CD4-positive, alpha-beta T cell treated with Interferon alpha-2 for 1 hour (primary cell): Measurements from ENCODE around the gene PPP1R13L.
"Not testable (repeated sequence)": the region's sequence is repeated elsewhere in the genome, so short reads cannot be mapped to it uniquely, and the experiment has no call there.

Experiments used
- DNase-seq, 2 donors: peaks; one replicate each; pipeline ENCODE4 v3.0.0-alpha.2; 2020 to 2022

The PPP1R13L gene, protein sequence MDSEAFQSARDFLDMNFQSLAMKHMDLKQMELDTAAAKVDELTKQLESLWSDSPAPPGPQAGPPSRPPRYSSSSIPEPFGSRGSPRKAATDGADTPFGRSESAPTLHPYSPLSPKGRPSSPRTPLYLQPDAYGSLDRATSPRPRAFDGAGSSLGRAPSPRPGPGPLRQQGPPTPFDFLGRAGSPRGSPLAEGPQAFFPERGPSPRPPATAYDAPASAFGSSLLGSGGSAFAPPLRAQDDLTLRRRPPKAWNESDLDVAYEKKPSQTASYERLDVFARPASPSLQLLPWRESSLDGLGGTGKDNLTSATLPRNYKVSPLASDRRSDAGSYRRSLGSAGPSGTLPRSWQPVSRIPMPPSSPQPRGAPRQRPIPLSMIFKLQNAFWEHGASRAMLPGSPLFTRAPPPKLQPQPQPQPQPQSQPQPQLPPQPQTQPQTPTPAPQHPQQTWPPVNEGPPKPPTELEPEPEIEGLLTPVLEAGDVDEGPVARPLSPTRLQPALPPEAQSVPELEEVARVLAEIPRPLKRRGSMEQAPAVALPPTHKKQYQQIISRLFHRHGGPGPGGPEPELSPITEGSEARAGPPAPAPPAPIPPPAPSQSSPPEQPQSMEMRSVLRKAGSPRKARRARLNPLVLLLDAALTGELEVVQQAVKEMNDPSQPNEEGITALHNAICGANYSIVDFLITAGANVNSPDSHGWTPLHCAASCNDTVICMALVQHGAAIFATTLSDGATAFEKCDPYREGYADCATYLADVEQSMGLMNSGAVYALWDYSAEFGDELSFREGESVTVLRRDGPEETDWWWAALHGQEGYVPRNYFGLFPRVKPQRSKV

DNA sequence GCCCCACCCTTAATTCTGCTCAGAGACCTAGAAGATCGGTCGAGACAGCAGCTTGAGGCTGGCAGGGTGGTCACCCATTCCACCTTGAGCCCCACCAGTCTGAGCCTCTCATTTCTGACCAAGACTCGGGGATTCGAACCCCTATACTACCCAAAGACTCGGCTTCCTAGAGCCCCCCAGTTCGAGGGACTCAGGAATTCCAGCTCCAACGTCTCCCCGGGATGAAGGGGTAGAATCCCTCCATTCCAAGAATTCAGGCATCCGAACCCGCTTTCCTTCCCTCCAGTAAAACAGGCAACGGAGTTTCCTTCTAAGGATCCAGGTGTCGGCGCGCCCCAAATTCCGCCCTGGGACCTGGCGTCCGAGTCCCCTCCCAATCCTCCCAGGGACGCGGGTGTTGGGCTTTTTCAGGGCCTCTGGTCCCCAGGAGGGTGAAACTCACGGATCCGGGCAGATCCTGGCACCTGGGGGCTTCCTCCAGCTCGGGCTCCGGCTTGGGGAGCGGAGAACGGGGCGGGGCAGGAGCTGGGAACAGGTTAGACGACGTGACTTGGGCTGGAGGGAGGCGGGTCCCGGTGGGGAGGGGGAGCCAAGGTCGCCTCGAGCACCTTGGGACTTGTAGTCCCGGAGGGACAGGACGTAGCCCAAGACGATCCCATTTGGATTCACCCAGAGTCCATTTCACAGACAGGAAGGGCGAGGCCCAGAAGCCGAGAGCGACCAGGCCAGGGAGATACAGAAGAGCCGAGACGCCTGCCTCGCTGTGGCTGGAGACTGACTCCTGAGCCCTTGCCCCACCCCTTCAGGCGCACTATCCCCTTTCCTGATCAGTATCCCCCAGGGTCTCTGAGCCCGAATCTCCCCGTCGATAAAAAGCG, at the start of gene PPP1R13L:
Gene PPP1R13L, minus strand, starts transcription at position 513 of the 878 bp plus-strand sequence. CDS start 6,751 bp downstream, outside the sequence.
- DNase-seq = peak; percentile 42 to 58

DNA sequence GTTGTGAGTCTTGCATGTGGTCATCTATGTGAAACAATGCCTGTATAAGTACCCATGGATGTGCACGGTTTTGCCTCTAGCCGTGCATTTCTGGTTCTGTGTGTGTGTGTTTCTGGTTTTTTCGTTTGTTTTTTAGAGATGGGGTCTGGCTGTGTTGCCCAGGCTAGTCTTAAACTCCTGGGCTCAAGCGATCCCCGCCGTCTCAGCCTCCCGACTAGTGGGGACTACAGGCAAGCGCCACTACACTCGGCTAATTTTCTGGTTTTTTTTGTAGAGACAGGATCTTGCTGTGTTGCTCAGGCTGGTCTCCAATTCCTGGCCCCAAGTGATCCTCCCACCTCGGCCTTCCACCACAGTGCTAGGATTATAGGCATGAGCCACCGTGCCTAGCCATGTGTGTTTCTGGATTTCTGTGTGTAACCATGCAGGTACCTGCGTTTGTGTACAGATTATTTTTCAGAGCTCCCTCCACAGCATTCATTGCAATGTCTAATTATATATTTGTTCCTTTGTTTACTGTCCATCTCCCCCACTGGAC, 47.0 kb upstream of the PPP1R13L start:
- DNase-seq = no peak

DNA sequence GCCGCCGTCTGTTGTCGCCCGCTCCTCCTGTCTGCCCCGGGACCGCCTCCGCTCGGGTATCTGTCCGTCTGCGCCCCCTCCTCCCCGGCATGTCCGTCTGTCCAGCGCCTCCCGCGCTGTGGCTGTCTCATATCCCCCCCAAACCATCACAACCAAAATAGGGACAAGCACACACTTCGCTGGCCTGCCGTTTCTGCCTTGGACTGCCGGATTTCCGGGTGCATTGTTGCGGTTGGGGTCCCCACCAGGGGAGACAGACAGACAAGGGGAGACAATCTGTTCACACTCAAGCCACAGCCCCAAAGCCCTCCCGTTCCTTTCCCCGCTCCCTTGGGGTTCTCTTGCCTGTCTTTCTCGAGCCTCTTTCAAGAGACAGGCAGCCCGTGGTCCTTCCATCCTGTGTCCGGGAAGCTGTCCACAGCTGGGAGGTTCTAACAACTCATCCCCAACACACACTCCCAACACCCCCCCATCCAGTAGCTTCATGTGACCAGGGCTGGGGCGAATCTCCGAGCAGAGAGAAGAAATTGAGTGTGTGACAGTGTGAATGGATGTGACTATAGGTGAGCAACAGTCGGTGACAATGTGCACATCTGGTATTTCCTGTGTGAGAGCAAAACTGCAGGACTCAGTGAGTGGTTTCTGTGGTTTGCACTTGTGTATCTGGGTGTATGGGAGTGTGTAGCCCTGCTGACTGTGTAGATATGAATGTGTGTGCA, 46.4 kb upstream of the PPP1R13L start:
- peak; percentile 76 to 86 for DNase-seq

DNA sequence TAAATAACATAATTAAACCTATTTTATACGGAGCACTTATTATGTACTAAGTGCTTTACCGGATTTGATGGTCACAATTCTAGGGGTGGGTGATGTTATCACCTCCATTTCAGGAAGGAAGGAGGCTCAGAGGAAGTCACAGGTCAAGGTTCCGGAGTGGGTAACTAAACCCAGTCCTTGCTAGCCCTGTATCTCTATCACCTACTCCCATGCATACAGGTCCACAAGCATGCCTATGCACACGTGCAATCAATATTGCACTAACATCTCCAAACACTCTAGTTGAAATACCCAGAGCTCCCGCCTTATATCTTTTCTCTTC, 45.1 kb upstream of the PPP1R13L start:
- peak; percentile 62 to 82 for DNase-seq

DNA sequence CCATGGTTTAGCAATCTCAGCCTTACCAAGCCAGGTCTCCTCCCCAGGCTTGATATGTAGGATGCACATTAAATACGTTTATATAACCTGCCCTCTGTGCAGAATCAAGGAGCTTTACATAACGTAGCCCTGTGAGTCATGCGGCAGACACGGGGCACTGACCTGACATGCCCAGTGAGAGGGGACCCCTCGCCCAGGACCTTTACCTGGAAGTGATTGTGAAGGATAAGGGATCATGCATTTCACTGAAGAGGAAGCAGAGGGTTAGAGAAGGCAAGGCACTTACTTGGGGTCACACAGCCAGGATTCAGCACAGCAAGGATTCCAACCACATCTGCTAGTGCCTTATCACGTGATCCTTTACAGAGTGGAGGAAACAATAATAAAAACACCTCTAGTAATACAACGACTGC, 44.0 kb upstream of the PPP1R13L start:
- DNase-seq = no peak

DNA sequence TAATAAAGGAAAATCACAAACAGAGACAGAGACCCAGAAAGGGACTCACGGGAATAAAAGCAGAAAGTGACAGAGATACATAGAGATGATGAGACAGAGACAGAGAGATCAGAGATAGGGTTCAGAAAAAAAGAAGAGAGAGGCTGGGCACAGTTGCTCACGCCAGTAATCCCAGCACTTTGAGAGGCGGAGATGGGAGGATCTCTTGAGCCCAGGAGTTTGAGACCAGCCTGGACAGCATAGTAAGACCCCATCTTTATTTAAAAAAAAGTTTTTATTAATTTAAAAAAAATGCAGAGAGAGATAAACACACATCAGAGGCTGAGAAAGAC, 43.5 kb upstream of the PPP1R13L start:
- no peak for DNase-seq

DNA sequence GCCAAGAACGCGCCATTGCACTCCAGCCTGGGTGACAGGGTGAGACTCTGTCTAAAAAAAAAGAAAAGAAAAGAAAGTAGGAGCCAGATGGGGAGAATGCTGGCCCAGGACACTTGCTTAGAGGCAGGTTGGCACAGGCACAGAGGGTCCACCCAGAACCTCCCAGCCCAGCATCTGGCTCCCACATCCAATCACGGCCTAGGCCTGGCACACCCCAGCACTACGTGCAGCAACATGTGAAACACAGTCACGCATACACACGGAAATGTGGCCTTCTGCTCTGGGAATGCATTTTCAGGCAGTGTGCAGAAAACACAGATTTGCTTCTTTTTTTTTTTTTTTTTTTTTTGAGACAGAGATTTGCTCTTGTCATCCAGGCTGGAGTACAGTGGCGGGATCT, 42.1 kb upstream of the PPP1R13L start:
- DNase-seq = no peak

DNA sequence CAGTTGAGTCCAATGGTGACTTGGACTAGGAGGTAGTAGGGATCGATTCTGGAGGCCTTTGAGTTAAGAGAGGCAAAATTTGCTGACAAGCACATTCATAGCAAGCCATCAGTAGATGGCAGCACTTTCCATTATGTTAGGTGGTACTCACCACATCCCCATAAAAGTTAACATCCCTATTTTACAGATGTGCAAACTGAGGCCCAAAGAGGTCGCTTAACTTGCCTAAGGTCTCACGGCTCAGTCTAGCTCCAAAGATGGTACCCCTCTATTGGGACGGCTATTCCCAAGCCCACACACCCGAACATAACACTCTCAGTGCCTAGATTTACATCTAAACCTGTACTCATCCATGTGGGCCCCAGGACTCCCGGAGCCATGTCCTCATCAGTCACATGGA, 41.4 kb upstream of the PPP1R13L start:
- DNase-seq = peak in 1 of 2 donors; percentile 60

DNA sequence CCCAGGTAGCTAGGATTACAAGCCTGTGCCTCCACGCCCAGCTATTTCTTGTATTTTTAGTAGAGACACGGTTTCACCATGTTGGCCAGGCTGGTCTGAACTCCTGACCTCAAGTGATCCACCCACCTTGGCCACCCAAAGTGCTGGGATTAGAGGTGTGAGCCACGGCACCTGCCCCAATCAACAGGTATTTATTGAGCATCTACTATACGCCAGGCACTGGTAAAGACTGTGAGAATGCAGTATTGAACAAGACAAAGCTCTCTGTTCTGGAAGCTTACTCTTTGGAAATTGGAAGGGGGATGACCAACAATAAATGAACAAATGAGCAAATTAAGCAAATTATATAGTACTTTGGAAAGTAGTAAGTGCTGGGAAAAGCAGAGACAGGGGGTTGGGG, 40.3 kb upstream of the PPP1R13L start:
- no peak for DNase-seq

DNA sequence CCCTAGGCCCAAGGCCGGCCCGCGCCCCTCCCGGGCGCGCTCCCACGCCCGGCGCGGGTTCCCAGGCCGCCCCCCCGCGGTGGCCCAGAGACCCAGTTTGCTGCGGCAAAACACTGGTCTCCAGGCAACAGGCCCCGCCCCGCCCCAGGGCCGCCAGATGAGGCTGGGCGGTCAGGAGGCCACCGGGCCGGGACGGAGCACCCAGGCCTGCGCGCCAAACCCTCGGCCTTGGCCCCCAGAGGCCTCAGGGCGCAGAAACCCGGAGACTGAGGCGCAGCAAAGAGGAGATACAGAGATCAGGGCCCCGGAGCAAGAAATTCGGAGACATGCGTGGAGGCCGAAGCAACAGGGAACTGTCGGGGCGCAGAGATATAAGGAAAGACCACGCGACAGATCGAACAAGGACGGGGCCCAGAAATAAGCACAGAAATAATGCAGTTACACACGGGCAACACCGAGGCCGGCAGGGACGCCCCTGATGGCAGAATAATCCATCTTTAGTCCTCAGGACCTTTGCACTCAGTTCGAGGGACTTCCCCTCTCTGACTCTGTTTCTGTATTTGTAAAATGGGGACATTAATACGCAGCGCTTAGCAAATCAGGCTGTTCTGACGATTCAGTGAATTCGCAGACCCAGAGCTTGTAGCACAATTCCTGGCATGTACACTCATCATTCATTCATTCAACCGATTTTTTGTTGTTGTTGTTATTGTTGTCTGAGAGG, 39.6 kb upstream of the PPP1R13L start:
- DNase-seq = peak; percentile 91

DNA sequence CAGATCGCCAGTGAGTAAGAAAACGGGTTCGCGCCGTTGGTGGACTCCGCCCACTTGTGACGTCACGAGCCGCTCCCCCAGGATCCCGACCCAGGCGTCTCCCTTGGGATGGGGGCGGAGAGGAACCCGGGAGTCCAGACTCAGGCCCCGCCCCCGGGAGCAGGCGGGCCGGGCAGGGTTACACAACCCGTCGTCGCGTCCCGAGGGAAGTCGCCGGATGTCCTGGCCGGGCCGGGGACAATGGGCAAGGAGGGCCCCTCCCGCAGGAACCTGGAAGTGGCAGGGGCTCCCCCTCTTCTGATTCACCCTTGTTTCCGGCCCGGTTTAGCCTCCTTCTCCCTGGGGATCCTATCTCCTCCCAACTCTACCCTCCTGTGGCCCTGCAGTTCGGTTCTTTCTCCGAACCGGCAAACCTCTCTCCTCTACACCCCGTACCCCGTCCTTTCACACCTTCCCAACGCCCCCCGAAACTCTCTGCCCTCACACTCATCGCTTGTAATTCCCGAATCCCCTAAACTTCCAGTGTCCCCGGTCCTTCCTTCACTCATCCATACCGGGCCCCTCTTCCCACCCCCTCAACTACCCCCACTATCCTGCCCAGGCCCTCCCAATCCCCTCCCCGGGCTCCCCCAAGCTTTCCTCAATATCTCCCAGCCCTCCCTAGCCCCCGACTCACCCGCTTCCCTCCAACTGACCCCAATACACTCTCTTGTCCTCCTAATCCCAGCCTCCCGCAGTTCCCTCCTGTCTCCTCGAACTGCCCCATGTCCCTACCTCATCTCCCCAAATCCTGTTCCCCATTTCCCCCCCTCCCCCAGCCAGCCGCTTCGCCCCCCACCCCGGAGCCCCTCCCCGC, 38.8 kb upstream of the PPP1R13L start:
- peak; percentile 71 to 77 for DNase-seq

DNA sequence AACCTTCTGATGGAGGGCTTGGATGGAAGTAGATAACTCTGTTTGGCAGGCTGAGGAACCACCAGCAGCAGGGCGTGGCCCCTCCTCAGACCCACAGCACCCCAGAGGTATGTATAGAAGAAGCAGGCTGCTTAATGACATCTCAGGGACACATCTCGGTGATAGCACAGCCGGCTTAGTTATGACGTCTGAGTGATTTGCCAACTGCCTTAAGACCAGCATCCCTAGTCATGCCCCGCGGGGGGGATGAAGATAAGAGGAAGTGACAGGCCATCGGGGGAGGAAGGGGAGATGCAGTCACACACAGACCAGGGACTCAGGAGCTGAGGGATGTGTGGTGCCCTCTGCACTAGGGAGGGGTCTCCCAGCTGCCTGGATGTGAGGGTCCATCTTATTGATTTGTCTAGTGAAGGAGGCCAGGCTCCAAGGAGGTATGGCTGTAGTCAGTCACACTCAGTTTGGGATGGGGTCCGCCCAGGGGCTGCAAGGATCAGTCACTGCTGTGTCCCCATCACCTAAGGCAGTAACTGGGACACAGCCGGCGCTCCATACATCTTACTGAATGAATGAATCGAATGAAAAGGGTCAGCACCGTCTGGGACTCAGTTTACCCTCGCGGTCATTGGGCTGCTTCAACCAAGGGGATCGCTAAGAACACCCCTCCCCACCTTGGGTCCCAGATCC, 38.1 kb upstream of the PPP1R13L start:
- DNase-seq = peak; percentile 70 to 88

DNA sequence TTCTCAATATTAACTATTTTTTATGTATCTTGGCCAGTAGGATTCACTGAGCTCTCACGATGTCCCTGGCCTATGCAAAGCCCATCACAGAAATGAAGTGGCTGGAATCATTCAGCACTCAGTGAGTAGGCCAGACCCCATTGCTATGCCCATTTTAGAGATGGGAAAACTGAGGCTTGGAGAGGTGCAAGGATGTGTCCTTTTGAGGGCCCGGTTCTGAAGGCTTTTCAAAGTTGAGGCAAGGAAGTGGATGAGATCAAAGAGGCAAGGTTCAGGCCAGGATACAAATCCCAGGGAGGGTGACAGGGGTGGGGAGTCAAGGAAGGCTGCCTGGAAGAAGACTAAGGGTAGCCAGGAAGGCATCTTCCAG, 37.5 kb upstream of the PPP1R13L start:
- DNase-seq = no peak

DNA sequence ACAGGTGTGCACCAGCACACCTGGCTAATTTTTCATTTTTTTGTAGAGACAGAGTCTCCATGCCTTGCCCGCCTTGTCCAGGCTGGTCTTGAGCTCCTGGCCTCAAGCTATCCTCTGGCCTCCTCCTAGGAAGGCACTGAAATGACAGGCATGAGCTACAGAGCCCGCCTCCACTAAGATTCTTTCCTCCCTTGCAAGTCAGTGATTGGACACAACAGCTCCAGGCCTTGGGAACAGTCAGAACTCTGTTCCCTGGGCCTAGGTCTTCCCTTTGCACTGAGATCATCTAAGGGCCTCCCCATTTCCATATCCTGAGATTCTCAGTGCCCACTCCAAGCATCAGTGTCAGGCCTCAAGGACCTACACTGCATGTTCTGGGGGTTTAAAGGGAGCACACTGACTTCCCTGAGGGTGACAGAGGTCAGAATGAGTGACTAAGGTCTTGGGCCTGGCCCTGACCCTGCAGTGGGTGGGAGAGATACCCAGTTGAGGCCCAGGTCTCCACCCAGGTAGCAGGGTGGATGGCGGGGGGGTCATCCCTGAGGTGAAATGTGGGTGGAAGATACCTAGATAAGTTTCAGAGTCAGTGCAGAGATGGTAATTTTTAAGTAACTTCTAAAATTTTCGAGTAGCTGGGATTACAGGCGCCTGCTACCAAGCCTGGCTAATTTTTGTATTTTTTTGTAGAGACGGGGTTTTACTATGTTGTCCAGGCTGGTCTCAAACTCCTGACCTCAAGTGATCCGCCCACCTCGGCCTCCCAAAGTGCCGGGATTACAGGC, 36.2 kb upstream of the PPP1R13L start:
- no peak for DNase-seq

DNA sequence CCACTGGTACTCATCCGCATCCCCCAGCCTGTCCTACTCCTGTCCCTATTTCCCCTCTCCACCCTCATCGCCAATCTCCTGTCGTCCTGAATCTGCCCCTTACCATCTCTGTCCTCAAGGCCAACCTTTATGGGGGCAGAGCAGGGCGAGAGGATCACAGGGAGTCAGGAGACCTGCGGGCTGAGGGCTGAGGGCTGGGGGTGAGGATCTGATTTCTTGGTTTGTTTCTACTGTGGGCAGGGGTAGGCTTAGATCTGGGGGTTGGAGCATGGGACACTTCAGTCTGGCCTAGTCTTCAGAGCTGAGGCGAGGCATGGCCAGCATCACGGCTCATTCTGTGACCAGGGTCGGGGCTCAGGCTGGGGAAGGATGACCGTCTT, 35.4 kb upstream of the PPP1R13L start:
- DNase-seq = no peak

DNA sequence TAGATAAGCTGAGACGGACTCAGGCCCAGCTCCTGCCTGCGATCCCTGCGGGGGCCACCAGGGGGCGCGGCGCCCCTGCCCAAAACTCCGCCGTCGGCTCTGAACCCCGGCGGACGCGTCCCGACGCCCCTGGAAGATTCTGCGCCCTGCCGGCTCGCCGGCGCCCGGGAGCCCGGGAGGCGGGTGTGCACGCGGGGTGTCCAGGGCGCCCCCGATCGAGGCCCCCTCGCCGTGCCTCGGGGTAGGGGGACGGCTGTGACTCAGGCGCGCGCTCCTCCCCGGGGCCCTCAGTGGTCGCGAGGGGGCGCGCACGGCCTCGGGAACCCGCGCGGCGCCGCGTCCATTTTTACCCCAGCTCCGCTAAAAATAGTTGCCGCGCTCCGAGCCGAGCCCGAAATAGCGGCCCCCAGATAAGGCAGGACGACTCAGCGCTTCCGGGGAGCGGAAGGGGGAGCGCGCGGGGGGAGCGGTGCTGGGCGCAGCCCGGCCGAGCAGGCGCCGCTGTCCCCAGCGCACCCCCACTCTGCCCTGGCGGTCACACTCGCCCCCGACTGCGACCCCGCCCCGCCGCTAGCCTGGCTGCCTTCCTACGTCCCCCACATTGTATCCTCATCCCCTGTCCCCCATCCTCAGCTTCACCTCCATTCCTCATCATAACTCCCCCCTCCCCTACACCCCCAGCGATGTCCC, 34.8 kb upstream of the PPP1R13L start:
- DNase-seq = peak; percentile 87 to 91

DNA sequence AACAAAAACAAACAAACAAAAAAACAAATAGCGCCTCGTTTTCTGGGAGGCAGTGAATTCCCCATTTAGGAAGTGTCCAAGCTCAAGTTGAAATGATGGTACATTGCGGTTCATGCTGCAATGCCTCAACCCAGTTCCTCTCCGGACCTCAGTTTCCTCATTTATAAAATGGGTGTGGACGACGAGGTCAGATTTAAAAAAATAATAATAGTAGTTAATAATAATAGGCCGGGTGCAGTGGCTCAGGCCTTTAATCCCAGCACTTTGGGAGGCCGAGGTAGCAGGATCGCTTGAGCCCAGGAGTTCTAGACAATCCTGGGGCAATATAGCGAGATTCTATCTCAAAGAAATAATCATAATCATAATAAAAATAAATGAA, 34.3 kb upstream of the PPP1R13L start:
- no peak for DNase-seq

DNA sequence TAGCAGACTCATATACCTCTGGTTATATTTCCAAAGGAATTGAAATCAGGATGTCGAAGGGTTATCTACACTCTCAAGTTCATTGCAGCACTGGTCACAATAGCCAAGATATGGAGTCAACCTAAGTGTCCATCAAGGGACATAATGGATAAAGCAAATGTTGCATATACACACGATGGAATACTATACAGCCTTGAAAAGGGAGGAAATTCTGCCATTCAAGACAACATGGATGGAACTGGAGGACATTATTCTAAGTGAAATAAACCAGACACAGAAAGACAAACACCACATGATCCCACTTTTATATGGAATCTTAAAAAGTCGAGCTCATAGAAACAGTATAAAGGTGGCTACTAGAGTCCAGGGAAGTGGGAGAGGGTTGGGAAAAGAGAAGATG, 32.5 kb upstream of the PPP1R13L start:
- DNase-seq = no peak

DNA sequence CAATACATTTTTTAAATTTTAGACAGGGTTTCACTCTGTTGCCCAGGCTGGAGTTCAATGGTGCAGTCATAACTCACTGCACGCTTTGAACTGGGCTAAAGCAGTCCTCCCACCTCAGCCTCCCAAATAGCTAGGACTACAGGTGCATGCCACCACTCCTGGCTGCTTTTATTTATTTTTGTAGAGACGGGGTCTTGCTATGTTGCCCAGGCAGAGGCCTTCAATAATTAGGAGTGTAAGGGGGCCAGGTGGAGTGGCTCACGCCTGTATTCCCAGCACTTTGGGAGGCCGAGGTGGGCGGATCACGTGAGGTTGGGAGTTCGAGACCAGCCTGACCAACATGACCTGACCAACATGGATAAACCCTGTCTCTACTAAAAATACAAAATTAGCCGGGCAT, 27.7 kb upstream of the PPP1R13L start:
- DNase-seq = not testable (repeated sequence)
